IPS-18a (cell line): Measurements from ENCODE around the gene PNPLA3.

ENCODE experiments used
- H3K27ac ChIP-seq: one replicate; pipeline ENCODE4 v1.5.1; 2013; ENCODE audit warnings: low read length
- H3K27me3 ChIP-seq: one replicate; pipeline ENCODE4 v1.6.1; 2013; ENCODE audit warnings: mild to moderate bottlenecking, low read length; ENCODE audit not compliant: control insufficient read depth, insufficient read depth
- H3K36me3 ChIP-seq: one replicate; pipeline ENCODE4 v1.6.1; 2013; ENCODE audit warnings: low read depth, low read length; ENCODE audit not compliant: control insufficient read depth
- H3K4me1 ChIP-seq: one replicate; pipeline ENCODE4 v1.6.1; 2013; ENCODE audit warnings: low read depth, low read length; ENCODE audit not compliant: control insufficient read depth
- H3K4me3 ChIP-seq: one replicate; pipeline ENCODE4 v1.5.1; 2013; ENCODE audit warnings: low read length
- H3K9ac ChIP-seq: one replicate; pipeline ENCODE4 v1.6.1; 2013; ENCODE audit warnings: mild to moderate bottlenecking, low read length, moderate library complexity
- H3K9me3 ChIP-seq: one replicate; pipeline ENCODE4 v1.6.1; 2013; ENCODE audit warnings: low read depth, low read length; ENCODE audit not compliant: control insufficient read depth

PNPLA3 gene

DNA sequence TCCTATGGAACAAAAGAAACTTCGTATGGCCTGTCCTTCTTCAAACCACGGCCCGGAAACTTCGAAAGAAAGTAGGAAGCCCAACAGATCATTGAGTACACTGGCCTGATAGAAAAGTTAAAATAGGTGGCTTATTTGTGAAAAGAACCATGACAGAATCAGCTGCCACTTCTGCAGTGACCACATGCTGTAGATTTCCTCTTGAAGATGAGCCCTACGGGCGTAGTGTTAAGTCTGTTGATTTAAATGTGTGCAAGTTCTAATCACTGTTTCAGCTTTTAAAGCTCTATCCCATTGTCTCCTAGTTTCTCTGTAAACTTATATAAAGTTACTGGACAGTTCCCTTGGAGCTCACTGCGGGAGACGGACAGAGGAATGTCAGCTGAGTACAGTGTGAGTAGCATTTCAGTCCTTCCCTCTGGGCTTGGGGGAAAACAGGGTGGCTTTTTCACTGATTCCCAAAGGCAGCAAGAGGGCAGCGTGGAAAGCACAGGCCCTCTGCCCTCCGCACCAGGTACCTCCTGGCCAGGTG is 49.4 kb downstream of the PNPLA3 start:
- Histone ChIP-seq H3K27me3 (no peaks in the 10 kb centered on the region), H3K9ac (no peak overlapping the region), H3K27ac (no peak overlapping the region), H3K4me3 (no peak overlapping the region), H3K36me3 (peaks cover 69% of the 10 kb centered on the region), H3K4me1 (no peaks in the 10 kb centered on the region), H3K9me3 (no peaks in the 10 kb centered on the region)

DNA sequence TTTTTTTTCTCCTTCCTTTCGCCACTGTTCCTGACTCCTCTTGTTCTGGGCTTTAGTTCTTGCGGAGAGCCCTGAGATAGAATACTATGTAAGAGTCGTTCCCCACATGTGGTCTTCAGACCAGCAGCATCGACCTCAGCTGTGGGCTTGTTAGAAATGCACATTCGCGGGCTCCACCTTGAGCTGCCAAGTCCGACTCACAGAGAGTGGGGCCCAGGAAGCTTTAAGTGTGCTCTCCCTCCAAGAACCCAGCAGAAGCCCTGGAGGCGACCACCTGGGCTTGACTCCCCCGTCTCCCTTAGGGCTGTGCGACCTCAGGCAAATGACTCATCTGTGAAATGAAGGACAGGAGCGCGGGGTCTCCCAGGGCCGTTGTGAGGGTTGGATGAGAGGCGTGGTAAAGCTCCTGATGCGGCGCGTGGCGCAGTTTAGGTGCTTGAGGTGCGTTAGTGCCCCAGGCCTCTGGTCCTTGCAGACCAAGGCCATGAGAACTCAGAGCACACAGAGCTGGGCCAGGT is 50.5 kb downstream of the PNPLA3 start:
- peaks cover 64% of the 10 kb centered on the region for H3K36me3 ChIP-seq
- H3K4me1 ChIP-seq, result no peaks in the 10 kb centered on the region
- H3K4me3 ChIP-seq, result no peak overlapping the region
- H3K27ac ChIP-seq, result no peak overlapping the region
- H3K9ac ChIP-seq, result no peak overlapping the region
- no peaks in the 10 kb centered on the region for H3K27me3 ChIP-seq
- H3K9me3 ChIP-seq, result no peaks in the 10 kb centered on the region

DNA sequence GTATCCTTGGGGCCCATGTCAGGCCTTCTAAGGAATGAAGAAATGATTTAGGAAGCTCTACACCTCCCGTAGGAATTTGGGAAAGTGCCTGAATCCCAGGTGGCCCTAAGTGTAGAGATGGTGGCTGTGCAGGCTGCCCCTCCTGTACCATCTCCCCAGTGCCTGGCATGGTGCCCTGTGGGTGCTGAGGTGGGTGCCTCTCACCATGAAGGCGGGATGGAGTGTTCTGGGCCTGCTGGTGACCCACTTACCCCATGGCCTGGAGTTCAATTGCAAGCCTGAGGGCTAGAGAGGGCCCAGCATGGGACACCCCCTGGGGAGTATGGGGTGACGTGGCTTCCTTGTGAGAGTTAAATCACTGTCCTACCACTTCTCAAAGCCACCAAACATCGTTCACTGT is 51.4 kb downstream of the PNPLA3 start:
- Histone ChIP-seq H3K27me3 (no peaks in the 10 kb centered on the region), H3K36me3 (peaks cover 66% of the 10 kb centered on the region), H3K4me1 (no peaks in the 10 kb centered on the region), H3K9me3 (no peaks in the 10 kb centered on the region), H3K27ac (no peak overlapping the region), H3K4me3 (no peak overlapping the region), H3K9ac (no peak overlapping the region)

DNA sequence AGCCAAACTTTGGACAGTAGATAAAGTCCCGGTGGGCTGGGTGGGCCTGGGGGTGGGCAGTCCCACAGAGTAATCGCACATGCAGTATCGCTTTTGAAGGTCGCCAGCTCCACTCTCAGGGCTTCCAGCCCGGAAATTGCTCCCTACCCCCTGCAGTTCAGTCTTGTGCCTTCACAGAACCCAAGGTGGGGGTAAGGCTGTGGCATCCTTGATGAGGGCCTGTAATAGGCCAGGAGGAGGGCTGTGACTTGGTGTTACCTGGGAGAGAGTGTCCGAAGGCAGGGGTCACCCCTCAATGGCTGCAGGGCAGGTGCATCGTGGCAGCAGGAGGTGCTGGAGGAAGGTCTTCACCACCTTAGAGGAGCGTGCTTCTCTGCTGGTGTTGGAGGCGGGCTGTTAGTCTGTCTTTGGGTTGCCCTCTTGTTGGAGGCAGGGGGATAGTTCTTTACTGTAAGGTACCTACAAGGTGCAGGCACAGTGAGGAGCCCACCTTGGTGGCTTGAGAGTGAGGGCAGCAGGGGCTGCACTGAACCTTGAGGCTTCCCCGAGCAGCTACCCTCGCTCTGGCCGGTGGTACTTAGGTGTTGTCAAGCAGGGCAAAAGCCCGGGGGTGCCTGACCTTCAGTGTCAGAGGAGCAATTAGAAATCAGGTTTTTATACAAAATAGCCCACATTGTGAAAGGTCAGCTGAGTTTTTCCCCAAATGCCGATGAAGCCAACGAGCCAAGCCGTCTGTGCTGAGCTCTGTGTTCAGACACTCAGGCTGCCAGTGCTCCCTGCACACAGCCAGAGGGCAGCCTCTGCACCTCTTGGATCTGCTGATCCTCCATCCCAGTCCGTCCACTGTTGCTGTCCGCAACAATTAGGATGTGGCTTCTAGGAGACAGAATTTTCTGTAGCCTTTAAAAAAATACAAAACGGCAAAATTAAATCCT is 53.5 kb downstream of the PNPLA3 start:
- H3K4me1 ChIP-seq, result no peaks in the 10 kb centered on the region
- H3K9ac ChIP-seq, result no peak overlapping the region
- peaks cover 69% of the 10 kb centered on the region for H3K36me3 ChIP-seq
- H3K9me3 ChIP-seq, result no peaks in the 10 kb centered on the region
- H3K27ac ChIP-seq, result no peak overlapping the region
- H3K4me3 ChIP-seq, result no peak overlapping the region
- no peaks in the 10 kb centered on the region for H3K27me3 ChIP-seq

DNA sequence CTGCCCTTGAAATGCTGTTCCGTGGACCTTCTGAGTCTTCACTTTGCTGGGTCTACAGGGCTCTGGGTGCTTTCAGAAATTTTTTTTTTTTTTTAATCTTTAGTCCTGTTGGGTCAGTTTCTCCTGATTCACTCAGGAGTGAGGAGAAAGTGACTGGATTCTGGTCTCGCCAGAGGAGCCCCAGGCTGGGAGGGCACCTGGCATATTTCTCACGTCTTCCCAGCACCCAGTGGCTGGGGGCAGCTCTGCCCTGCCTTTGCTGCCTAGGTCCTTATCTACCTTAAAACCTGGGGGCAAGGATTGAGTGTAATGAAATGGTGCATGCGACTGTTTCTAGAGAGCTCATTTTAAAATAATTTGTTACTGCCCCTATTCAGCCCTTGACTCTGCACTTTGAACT is 55.0 kb downstream of the PNPLA3 start:
- H3K4me3 ChIP-seq, result no peak overlapping the region
- H3K9me3 ChIP-seq, result no peaks in the 10 kb centered on the region
- H3K27ac ChIP-seq, result no peak overlapping the region
- H3K4me1 ChIP-seq, result no peaks in the 10 kb centered on the region
- no peak overlapping the region for H3K9ac ChIP-seq
- H3K36me3 ChIP-seq, result peaks cover 56% of the 10 kb centered on the region
- H3K27me3 ChIP-seq, result no peaks in the 10 kb centered on the region

DNA sequence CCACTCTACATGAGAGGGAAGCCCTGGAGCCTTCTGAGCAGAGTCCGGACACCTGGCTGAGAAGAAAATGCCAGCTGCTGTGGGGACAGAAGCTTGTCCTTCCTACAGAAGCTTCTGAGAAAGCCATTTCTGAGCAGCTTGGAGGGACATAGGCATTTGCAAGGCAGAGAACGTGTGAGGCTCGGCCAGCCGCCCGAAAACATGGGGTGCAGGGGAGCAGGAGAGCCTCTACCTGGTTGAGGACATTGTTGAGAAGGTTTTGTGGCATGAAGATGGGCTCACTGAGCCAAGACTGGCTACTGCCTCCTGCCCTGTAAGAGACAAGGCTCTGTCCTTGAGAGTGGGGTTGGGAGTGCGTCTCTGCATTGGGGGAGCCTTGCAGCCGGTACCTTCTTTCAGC is 57.0 kb downstream of the PNPLA3 start:
- H3K27me3 ChIP-seq, result no peaks in the 10 kb centered on the region
- peaks cover 59% of the 10 kb centered on the region for H3K36me3 ChIP-seq
- H3K9ac ChIP-seq, result no peak overlapping the region
- no peak overlapping the region for H3K4me3 ChIP-seq
- H3K27ac ChIP-seq, result no peak overlapping the region
- no peaks in the 10 kb centered on the region for H3K4me1 ChIP-seq
- no peaks in the 10 kb centered on the region for H3K9me3 ChIP-seq

DNA sequence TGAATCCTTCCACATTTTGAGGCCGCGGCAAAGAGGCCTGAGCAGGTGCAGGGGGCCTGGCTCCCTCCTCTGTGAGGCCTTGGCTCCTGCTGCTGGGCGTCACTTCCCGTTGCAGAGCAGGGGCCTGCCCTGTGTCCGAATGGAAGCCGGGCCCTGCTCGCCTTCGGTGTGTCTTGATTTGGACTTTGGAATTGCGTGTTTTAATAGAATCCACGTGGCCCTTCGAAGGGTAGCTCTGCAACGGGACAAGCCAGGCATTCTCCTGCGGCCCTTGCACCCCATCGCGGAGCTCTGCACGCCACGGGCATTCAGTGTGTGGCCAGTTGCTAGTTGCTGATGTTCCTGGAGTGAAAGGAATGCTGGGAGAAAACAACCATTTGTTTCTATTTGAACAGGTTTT is 57.4 kb downstream of the PNPLA3 start:
- Histone ChIP-seq H3K4me3 (no peak overlapping the region), H3K9me3 (no peaks in the 10 kb centered on the region), H3K27me3 (no peaks in the 10 kb centered on the region), H3K27ac (no peak overlapping the region), H3K4me1 (no peaks in the 10 kb centered on the region), H3K36me3 (peaks cover 57% of the 10 kb centered on the region), H3K9ac (no peak overlapping the region)

DNA sequence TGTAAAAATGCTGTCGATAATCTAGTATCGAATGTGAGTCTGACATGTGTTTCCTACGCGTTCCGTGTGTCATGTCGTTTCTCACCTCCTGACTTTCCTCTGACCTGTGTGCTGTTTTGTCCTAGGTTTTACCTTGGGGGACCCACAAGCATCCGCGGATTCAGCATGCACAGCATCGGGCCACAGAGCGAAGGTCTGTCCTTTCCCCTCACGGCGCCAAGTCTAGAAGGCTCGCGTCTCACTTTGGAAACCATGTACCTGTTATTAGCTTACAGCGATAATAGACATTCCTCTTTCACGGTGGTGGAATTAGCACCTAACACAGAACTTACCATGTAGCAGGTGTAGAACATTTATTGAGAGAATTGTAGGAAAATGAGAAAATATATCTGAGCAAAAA is 60.2 kb downstream of the PNPLA3 start:
- Histone ChIP-seq H3K4me3 (no peak overlapping the region), H3K9me3 (no peaks in the 10 kb centered on the region), H3K27me3 (no peaks in the 10 kb centered on the region), H3K27ac (no peak overlapping the region), H3K36me3 (peaks cover 58% of the 10 kb centered on the region), H3K4me1 (no peaks in the 10 kb centered on the region), H3K9ac (no peak overlapping the region)

DNA sequence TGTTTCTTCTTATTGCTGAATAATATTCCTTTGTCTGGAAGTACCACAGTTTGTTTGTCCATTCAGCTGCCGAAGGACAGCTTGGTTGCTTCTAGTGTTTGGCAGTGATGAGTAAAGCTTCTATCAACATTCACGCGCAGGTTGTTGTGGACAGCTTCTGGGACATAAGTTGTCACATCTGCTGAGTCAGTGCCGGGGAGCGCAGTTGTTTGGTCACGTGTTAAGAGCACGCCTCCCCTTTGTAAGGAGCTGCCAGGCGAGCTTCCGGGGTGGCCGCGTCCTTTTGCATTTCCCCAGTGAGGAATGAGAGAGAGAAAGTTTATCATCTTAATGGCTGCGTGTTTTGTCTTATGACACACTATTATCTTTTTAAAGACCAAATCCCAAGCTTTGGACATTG is 61.9 kb downstream of the PNPLA3 start:
- H3K9ac ChIP-seq, result no peak overlapping the region
- no peaks in the 10 kb centered on the region for H3K27me3 ChIP-seq
- H3K9me3 ChIP-seq, result no peaks in the 10 kb centered on the region
- H3K36me3 ChIP-seq, result peaks cover 58% of the 10 kb centered on the region
- no peak overlapping the region for H3K4me3 ChIP-seq
- no peaks in the 10 kb centered on the region for H3K4me1 ChIP-seq
- no peak overlapping the region for H3K27ac ChIP-seq

DNA sequence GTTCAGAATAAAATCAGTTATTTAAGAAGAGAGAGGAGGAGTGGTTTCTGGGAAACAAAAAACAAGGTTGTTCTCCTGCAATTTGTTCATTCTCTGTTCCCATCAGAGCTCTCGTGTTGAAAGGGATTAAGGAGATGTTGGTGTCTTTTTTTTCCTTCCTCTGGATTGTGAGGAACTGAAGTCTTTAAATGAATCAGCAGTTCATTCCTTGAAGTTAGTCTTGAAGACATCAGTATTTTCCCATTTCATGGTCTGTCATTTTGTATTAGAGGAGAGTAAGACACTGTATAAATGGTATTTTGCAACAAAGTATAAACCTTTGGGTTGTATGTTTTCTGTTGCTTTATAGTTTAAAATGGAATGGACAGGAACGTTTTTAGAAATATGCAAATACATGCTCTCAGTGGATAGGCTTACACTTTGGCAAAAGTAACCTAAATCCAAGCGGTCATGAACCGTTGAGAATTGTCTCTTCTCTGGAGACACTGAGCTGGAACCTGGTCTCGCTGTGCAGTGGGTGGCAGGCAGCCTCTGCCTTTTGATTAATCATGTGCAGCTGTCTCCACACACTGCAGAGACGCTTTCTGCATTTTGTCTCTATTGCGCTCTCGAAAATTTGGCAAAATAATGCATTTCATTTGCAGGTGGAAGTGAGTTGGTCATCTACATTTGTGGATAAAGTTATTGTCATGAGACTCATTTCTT is 64.7 kb downstream of the PNPLA3 start:
- no peaks in the 10 kb centered on the region for H3K27me3 ChIP-seq
- no peak overlapping the region for H3K4me3 ChIP-seq
- H3K9ac ChIP-seq, result no peak overlapping the region
- H3K36me3 ChIP-seq, result peaks cover 62% of the 10 kb centered on the region
- no peaks in the 10 kb centered on the region for H3K4me1 ChIP-seq
- H3K9me3 ChIP-seq, result no peaks in the 10 kb centered on the region
- no peak overlapping the region for H3K27ac ChIP-seq

DNA sequence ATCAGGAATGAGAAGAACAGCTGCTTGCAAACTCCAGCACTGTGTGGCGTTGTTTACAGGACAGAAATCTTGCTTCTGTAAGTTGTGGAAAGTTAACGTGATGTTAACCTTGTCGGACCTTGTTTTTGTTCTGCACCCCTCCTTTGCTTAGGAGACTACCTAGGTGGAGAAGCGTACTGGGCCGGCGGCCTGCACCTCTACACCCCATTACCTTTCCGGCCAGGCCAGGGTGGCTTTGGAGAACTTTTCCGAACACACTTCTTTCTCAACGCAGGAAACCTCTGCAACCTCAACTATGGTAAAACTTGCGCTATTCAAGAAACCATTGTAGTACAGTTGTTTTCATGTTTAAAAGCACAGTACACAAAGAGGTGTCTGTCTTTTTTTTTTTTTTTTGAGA is 65.4 kb downstream of the PNPLA3 start:
- no peaks in the 10 kb centered on the region for H3K9me3 ChIP-seq
- H3K27ac ChIP-seq, result no peak overlapping the region
- no peaks in the 10 kb centered on the region for H3K4me1 ChIP-seq
- no peak overlapping the region for H3K4me3 ChIP-seq
- H3K9ac ChIP-seq, result no peak overlapping the region
- H3K27me3 ChIP-seq, result no peaks in the 10 kb centered on the region
- peaks cover 62% of the 10 kb centered on the region for H3K36me3 ChIP-seq
